ENCODE data around the gene CACNA1I.

GRCh38 chr22:39666926-39667325 lies 96.4 kb downstream of the CACNA1I start:
- no peak for TF ChIP-seq CTCF (conservative IDR thresholded peaks at IDR 0.05 in 1 of 2, IDR thresholded peaks at IDR 0.05 in 1 of 2; ENCODE audit: low read depth in 1 of 2, low read length in 2 of 2)
- no peak for TF ChIP-seq EZH2 (IDR thresholded peaks at IDR 0.05; ENCODE audit: low read length, missing control alignments)
